GM19099 (cell line): ENCODE data around the gene FAM98C.

Experiments
- POLR2A ChIP-seq: IDR thresholded peaks from 3 replicates; pipeline ENCODE4 v1.6.1; 2011; ENCODE audit warnings: low read depth; ENCODE audit not compliant: insufficient read length; ENCODE audit errors: extremely low read depth

FAM98C gene

DNA sequence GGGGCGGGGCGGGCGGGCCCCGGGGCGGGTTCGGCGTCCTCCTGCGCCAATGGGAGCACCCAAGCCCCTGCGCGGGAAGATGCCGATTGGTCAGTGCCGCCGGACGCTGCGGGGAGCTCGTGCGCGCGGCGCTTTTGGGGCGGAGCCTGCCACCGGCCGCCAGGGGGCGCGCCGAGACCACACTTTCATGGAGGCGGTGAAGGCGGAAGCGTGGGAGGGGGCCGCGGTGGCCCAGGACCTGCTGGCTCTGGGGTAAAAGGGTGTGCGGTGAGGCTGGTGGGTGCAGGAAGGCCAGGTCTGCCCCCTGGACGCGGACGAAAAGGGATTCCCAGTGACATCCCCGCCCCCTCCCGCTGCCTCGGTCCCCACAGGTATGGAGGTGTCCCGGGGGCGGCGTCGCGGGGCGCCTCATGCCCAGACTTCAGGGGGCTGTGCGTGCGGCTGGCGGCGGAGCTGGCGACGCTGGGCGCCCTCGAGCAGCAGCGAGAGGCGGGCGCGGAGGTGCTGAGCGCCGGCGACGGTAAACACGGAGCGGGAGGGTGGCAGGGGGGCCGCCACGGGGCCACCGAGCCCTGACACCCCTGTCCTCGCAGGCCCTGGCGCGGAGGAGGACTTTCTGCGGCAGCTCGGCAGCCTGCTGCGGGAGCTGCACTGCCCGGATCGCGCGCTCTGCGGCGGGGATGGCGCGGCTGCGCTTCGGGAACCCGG, at the start of gene FAM98C:
FAM98C (plus strand) TSS at position 127 of the 708 bp plus-strand sequence; CDS start at position 188, 61 bp downstream.
- peak; percentile 47 for TF ChIP-seq POLR2A

DNA sequence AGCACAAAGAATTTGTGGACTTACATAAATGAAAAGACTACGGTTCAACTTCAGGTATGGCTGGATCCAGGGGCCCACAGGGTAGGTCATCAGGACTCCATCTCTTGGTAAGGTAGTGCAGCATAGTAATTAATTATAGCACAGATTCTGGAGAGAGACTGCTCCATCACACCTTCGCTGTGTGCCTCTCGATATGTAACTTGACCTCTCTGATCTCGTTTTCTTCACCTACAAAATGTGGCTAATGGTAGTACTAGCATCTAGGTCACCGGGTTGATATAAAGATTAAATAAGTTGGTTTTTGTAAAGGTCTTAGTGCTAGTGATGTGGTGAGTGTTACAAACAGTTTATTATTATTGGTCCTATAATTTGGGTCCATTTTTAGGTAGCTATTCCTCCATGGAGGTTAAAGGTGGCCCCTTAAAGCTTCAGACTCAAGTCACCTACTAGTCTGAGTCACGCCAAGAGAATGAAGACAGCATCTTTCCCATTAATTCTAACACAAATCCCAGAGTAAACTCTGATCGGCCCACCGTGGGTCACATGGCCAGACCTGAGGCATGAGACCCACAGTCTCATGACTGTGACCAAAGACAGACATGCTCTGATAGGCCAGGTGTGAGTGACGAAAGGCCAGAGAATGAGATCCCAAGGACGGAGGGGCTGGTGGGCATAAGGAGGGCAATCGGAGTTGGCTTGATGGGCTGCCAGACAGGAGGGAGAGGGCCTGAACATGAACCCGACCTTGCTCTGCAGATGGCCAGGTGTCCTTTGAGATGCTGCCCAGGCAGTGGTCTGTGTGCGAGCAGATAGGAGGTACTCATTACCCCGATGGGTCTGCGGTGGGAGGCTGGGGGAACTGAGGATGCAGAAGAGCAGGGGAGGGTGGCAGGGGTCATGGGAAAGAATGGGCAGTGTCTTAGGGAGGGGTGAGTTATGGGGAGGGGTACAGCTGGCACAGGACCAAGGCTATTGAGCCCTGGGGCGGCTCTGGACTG, 46.9 kb upstream of the FAM98C start:
- no peak for TF ChIP-seq POLR2A

DNA sequence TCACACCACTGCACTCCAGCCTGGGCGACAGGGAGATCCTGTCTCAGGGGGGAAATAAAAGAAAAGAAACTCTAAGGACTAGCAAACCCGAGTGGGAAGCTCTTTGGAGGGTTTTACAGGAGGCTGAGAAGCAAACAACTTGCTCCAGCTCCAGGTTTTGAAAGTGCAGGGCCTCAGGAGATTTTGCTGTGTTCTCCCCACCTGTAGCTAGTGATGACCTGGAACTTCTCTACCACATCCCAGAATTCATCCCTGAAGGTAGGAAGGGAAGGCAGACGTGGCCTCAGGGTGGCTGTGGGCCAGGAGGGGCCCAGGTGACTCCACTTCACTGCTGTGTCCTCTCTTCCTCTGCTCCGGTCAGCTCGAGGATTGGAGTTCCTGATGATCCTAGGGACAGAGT, 44.8 kb upstream of the FAM98C start:
- no peak for TF ChIP-seq POLR2A

DNA sequence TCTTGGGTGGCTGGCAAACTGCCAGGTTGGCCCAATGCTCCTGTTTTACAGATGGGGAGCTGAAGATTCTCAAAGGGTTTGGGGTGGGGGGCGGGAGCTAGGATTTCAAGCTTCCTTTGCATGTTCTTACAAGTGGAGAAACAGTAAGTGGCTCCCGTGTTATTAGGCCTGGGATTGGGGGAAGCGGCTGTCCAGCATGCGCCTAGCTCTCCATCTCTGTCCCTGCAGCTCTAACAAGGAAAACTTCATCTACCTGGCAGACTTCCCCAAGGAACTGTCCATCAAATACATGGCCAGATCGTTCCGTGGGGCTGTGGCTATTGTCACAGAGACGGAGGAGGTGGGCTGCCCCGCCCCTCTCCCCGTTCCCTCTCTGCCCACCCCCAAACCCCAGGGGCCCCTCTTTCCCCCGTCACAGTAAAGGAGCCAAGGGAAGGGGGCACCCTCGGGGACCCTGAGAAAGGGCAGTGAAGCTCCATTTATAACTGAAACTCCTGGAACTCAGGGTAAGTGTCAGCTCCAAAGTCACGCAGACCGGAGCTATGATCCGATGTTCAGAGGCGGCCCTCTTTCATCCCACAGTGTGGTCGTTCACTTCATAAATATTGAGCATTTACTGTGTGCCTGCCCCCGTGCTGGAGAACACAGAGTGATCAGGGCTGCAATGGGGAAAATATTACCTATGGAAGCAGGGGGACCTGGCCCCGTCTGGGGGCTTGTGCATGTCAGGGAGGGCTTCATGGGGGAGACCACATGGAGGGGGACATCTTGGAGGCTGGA, 43.5 kb upstream of the FAM98C start:
- TF ChIP-seq POLR2A: no peak

DNA sequence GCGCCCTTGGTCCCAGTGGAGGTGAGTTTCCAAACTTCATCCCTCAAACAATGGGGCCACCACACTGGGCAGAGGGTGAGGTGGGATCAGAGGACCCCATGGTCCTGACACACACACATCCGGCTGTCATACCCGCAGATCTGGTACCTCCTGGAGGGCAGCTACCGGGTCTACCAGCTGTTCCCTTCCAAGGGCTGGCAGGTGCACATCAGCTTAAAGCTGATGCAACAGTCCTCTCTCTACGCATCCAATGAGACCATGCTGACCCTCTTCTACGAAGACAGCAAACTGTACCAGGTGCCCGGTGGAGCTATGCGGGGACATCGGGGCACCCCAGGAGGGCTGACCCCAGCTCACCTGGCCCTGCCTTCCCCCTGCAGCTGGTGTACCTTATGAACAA, 42.5 kb upstream of the FAM98C start:
- no peak for TF ChIP-seq POLR2A

DNA sequence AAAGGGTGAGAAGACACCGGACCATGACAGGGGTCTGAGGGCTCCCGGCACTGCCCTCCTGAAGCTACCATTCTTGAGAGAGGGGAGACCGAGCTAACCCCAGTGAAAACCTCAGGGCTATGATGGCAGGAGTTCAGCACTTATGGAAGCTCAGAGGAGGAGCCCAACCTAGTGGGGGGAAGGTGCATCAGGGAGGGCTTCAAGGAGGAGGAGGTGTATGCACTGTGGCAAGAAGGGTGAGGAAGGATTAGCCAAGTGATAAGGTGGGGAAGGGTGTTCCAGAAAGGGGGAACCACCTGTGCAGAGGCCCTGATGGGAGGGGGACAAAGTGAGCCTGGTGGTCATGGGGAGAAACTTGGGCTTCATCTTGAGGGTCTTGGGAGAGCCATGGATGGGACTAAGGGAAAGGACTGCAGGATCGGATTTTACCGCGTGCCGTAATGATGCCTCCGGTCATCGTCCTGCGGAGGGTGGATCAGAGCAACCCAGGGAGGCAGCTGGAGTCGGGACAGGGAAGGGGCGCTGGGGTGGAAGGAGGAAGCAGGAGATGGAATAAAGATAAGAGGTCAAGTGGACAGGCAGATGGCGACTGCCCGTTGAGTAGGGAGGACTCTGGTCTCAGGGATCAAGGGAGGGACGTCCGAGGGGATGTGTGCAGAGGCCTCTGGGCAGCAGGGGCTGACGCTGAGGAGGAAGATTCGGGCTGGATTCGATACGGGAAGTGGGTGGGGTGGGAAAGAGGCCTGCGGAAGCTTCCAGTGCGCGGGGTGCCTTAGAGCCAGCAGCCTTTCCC, 41.9 kb upstream of the FAM98C start:
- no peak for TF ChIP-seq POLR2A

DNA sequence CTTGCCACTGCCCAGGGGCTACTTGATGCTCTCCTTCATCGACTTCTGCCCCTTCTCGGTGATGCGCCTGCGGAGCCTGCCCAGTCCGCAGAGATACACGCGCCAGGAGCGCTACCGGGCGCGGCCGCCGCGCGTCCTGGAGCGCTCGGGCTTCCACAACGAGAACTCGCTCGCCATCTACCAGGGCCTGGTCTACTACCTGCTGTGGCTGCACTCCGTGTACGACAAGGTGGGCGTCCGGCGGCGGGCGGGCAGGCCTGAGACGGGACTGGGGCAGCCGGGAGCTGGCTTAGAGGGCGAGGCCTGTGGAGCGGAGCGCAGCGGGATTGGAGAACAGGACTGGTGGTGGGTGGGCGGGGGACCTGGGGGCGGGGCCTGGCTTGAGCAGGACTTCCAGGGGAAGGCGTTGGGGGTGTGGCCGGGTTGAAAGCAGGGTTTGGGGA, 41.2 kb upstream of the FAM98C start:
- no peak for TF ChIP-seq POLR2A

DNA sequence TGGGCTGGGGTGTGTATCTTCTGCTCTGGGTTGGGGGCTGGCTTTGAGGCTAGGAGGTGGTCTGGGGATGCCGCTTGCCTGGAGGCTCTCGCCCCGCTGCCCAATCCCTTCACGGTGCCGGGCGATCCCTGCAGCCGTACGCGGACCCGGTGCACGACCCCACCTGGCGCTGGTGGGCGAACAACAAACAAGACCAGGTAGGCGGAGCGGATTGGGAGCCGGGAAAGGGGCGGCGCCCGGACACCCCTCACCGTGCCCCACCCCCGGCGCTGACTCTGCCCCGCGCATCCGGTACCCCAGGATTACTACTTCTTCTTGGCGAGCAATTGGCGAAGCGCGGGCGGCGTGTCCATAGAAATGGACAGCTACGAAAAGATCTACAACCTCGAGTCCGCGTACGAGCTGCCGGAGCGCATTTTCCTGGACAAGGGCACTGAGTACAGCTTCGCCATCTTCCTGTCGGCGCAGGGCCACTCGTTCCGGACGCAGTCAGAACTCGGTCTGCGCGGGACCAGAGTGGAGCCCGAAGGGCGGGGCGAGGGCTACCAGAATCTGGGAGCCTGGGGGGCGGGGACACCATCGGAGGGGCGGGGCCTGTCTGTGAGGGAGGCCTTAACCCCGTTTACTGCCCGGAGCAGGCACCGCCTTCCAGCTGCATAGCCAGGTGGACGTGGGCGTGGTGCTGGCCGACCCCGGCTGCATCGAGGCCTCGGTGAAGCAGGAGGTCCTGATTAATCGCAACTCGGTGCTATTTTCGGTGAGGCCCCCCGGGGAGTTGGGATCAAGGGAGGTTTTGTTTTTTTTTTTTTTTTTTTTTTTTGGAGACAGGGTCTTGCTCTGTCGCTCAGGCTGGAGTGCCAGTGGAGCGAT, 40.6 kb upstream of the FAM98C start:
- TF ChIP-seq POLR2A: no peak

DNA sequence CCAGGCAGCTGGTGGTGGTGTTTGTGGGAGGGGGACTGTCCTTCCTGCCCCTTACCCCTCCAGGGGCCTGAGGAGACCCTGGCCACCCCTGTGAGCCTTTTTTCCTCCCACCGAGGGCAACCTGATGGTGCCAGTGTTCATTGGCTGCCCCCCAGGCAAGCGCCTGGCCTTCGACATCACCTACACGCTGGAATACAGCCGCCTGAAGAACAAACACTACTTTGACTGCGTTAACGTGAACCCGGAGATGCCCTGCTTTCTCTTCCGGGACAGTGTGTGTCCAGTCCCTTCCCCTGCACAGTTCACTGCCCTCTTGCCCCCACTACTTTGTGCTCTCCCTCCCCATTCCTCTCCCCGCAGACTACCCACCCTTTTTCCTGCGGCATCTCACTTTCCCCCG, 35.9 kb upstream of the FAM98C start:
- no peak for TF ChIP-seq POLR2A

DNA sequence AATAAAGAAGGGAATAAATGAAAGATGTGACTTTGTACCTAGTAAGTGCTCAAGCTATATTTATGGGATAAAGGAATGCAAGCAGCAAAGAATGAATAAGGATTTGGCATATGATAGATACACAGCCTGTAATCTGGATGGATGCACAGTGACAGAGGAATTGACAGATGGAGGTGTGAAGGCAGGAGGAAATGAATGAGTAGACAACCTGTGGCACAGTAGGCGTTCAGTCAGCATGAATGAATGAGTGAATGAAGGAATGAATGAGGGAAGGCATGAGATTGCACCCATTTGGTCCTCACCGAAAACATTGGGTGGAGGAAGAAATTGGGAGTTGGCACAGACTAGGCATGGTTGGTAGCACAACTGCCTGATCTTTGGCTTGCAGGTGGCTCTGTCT, 33.3 kb upstream of the FAM98C start:
- no peak for TF ChIP-seq POLR2A

DNA sequence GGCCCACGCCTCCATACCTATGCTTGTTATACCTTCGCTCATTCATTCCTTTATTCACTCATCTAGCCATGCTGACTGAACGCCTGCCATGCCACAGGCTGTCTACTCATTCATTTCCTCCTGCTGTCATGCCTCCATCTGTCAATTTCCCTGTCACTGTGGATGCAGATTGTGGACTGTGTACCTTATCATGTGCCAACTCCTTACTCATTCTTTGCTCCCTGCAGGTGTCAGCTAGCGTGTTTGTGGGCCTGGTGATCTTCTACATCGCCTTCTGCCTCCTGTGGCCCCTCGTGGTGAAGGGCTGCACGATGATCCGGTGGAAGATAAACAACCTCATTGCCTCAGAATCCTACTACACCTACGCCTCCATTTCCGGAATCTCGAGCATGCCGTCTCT, 32.6 kb upstream of the FAM98C start:
- TF ChIP-seq POLR2A: no peak

DNA sequence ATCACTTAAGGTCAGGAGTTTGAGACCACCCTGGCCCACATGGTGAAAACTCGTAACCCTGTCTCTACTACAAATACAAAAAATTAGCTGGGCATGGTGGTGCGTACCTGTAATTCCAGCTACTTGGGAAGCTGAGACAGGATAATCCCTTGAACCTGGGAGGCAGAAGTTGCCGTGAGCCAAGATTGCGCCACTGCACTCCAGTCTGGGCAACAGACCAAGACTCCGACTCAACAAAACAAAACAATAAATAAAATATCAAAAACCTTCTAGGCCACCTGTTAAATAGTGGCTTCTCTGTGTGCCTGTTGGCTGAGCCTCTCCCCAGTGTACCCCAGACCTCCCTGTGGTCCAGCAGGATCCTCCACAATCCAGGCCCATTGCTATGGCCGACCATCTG, 31.8 kb upstream of the FAM98C start:
- TF ChIP-seq POLR2A: no peak

DNA sequence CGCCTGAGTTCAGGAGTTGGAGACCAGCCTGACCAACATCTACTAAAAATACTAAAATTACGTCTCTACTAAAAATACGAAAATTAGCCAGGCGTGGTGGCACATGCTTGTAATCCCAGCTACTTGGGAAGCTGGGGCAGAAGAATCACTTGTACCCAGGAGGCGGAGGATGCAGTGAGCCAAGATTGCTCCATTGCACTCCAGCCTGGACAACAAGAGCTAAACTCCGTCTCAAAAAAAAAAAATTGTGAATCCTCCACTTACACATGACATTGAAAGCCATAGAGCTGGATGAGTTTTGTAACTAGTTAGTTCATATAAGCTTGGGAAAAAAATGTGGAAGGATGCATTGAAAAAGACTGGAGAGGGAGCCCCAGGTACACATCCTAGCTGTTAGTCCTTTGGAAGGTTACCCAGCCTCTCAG, 29.0 kb upstream of the FAM98C start:
- TF ChIP-seq POLR2A: no peak
